OCI-LY3 (cell line): ENCODE measurements around the gene RPL22L1.

ENCODE experiments used
- H2AFZ ChIP-seq: fragments of 200-600, 300-600 bp; shearing (Covaris generic); 2 replicates; pipeline ENCODE4 v1.6.0; 2014; ENCODE audit warnings: antibody characterized with exemption, low read depth, low read length
- H3K27ac ChIP-seq: fragments of 200-600, 300-600 bp; sonication (generic); 2 replicates; pipeline ENCODE4 v1.5.1; 2014; ENCODE audit warnings: mild to moderate bottlenecking, low read length, moderate library complexity, mixed read lengths
- H3K27me3 ChIP-seq: fragments of 200-600, 300-600 bp; sonication (generic); 2 replicates; pipeline ENCODE4 v1.6.1; 2014; ENCODE audit warnings: low read depth, low read length, mixed read lengths
- H3K36me3 ChIP-seq: fragments of 200-600, 300-600 bp; sonication (generic); replicated peaks from 2 replicates; pipeline ENCODE3; 2014; ENCODE audit warnings: low read depth, low read length, mixed read lengths
- H3K4me1 ChIP-seq: fragments of 300-600, 200-600 bp; sonication (generic); 2 replicates; pipeline ENCODE4 v1.6.1; 2014; ENCODE audit warnings: low read length, mixed read lengths
- H3K4me2 ChIP-seq: fragments of 200-600, 300-600 bp; sonication (generic); 2 replicates; pipeline ENCODE4 v1.6.1; 2014; ENCODE audit warnings: low read length, mixed read lengths
- H3K4me3 ChIP-seq: fragments of 300-600, 200-600 bp; sonication (generic); 2 replicates; pipeline ENCODE4 v1.5.1; 2014; ENCODE audit warnings: antibody characterized with exemption, mild to moderate bottlenecking, low read length, moderate library complexity
- H3K79me2 ChIP-seq: fragments of 300-600, 200-600 bp; shearing (Covaris generic); 2 replicates; pipeline ENCODE4 v1.6.1; 2014; ENCODE audit warnings: mild to moderate bottlenecking, low read length, mixed read lengths
- H3K9ac ChIP-seq: fragments of 300-600, 200-600 bp; shearing (Covaris generic); 2 replicates; pipeline ENCODE4 v1.6.0; 2014; ENCODE audit warnings: mild to moderate bottlenecking, low read length, moderate library complexity
- H3K9me3 ChIP-seq: fragments of 200-600, 300-600 bp; shearing (Covaris generic); 2 replicates; pipeline ENCODE4 v1.6.1; 2014; ENCODE audit warnings: low read length, mixed read lengths; ENCODE audit not compliant: insufficient read depth
- H4K20me1 ChIP-seq: fragments of 200-600, 300-600 bp; sonication (generic); 2 replicates; pipeline ENCODE4 v1.6.1; 2016; ENCODE audit warnings: low read length, mixed read lengths; ENCODE audit not compliant: insufficient read depth
- CTCF ChIP-seq: fragments of 200-600, 300-600 bp; sonication (generic); IDR thresholded peaks from 2 replicates; pipeline ENCODE4 v1.5.1; 2014; ENCODE audit warnings: antibody characterized with exemption, low read length, low read depth
- EZH2phosphoT487 ChIP-seq: fragments of 200-600 bp; shearing (Covaris generic); IDR thresholded peaks from 2 replicates; pipeline ENCODE4 v1.6.1; 2018; ENCODE audit warnings: antibody characterized with exemption, mixed run types, low read depth

Gene RPL22L1

GRCh38 chr3:170836491-170836890, 33.5 kb downstream of the RPL22L1 start:
- no peaks in the 10 kb centered on the region for H4K20me1 ChIP-seq
- no peak overlapping the region for H3K4me2 ChIP-seq
- no peak overlapping the region for H3K4me3 ChIP-seq
- peaks cover 68% of the 10 kb centered on the region for H3K27me3 ChIP-seq
- no peaks in the 10 kb centered on the region for H3K36me3 ChIP-seq
- H3K27ac ChIP-seq: no peak overlapping the region
- H3K4me1 ChIP-seq: no peaks in the 10 kb centered on the region
- no peak for TF ChIP-seq CTCF
- TF ChIP-seq EZH2phosphoT487: no peak
- H2AFZ ChIP-seq: no peak overlapping the region
- H3K79me2 ChIP-seq: no peaks in the 10 kb centered on the region
- no peak overlapping the region for H3K9ac ChIP-seq
- H3K9me3 ChIP-seq: no peaks in the 10 kb centered on the region

- no peaks in the 10 kb centered on the region for H3K9me3 ChIP-seq
- no peak overlapping the region for H3K4me2 ChIP-seq
- H3K36me3 ChIP-seq: no peaks in the 10 kb centered on the region
Observed at GRCh38 chr3:170835336-170835735, 34.7 kb downstream of the RPL22L1 start.

GRCh38 chr3:170830580-170830979, 39.4 kb downstream of the RPL22L1 start:
- no peak for TF ChIP-seq CTCF
- no peak for TF ChIP-seq EZH2phosphoT487
- Histone ChIP-seq H3K36me3 (no peaks in the 10 kb centered on the region), H3K4me3 (no peak overlapping the region), H3K9ac (no peak overlapping the region), H3K4me2 (no peak overlapping the region), H4K20me1 (no peaks in the 10 kb centered on the region), H3K27me3 (peaks cover 83% of the 10 kb centered on the region), H3K27ac (no peak overlapping the region), H3K79me2 (no peaks in the 10 kb centered on the region), H2AFZ (no peak overlapping the region), H3K9me3 (no peaks in the 10 kb centered on the region), H3K4me1 (no peaks in the 10 kb centered on the region)

More at GRCh38 chr3:170835336-170835735, 34.7 kb downstream of the RPL22L1 start:
- Histone ChIP-seq H3K79me2 (no peaks in the 10 kb centered on the region), H3K4me1 (no peaks in the 10 kb centered on the region), H4K20me1 (no peaks in the 10 kb centered on the region), H3K4me3 (no peak overlapping the region), H3K27me3 (peaks cover 63% of the 10 kb centered on the region), H3K9ac (no peak overlapping the region), H3K27ac (no peak overlapping the region), H2AFZ (no peak overlapping the region)
- TF ChIP-seq CTCF (no peak), EZH2phosphoT487 (no peak)

GRCh38 chr3:170829546-170830272, 40.3 kb downstream of the RPL22L1 start:
- no peak overlapping the region for H2AFZ ChIP-seq

More at GRCh38 chr3:170829546-170830272, 40.3 kb downstream of the RPL22L1 start:
- Histone ChIP-seq H3K27ac (no peak overlapping the region), H3K4me1 (no peaks in the 10 kb centered on the region), H3K27me3 (peaks cover 74% of the 10 kb centered on the region), H3K4me3 (no peak overlapping the region), H3K4me2 (no peak overlapping the region), H3K79me2 (no peaks in the 10 kb centered on the region), H3K9me3 (no peaks in the 10 kb centered on the region), H4K20me1 (no peaks in the 10 kb centered on the region), H3K36me3 (no peaks in the 10 kb centered on the region), H3K9ac (no peak overlapping the region)
- no peak for TF ChIP-seq CTCF
- no peak for TF ChIP-seq EZH2phosphoT487
